HepG2 (cell line): ENCODE results near the gene FURIN. TPM values are rescaled to one million over a fixed set of nuclear protein-coding genes. Genes with fewer than 3 reads are reported as not detected.

Experiments used
- AGO1 ChIP-seq: fragments of 200-400 bp; formaldehyde crosslinking; IDR thresholded peaks from 2 replicates; pipeline ENCODE4 v1.6.1; 2017; ENCODE audit warnings: mild to moderate bottlenecking, low read depth, low read length, moderate library complexity; ENCODE audit not compliant: poor library complexity, severe bottlenecking
- BRD4 ChIP-seq: sonication (generic); formaldehyde crosslinking; IDR thresholded peaks from 2 replicates; pipeline ENCODE4 v1.4.0; 2020; ENCODE audit warnings: missing genetic modification reagents
- DPF2 ChIP-seq: sonication (generic); formaldehyde crosslinking; IDR thresholded peaks from 2 replicates; pipeline ENCODE4 v1.4.0; 2020; ENCODE audit warnings: mild to moderate bottlenecking, low read depth, missing genetic modification reagents, borderline replicate concordance
- HNF1A ChIP-seq, 2 experiments: sonication (generic) in 1 of 2; formaldehyde crosslinking in 1 of 2; IDR thresholded peaks; 2 replicates each; pipeline versions ENCODE4 v1.4.0 to v1.6.1; 2016 to 2020; ENCODE audit warnings: borderline replicate concordance in 1 of 2, low read depth in 1 of 2, mild to moderate bottlenecking in 1 of 2, missing genetic modification reagents in 1 of 2
- HOXD1 ChIP-seq: sonication (generic); formaldehyde crosslinking; IDR thresholded peaks from 2 replicates; pipeline ENCODE4 v1.5.0; 2020; ENCODE audit warnings: missing genetic modification reagents
- KDM4B ChIP-seq: sonication (generic); formaldehyde crosslinking; IDR thresholded peaks from 2 replicates; pipeline ENCODE4 v1.4.0; 2020; ENCODE audit warnings: missing genetic modification reagents
- PHF20 ChIP-seq: sonication (generic); formaldehyde crosslinking; IDR thresholded peaks from 2 replicates; pipeline ENCODE4 v1.5.0; 2020; ENCODE audit warnings: mild to moderate bottlenecking, missing genetic modification reagents
- RBM22 ChIP-seq: fragments of 200-400 bp; formaldehyde crosslinking; optimal IDR thresholded peaks from 2 replicates; pipeline ENCODE3; 2017; ENCODE audit warnings: mild to moderate bottlenecking, low read length, moderate library complexity
- SNAI1 ChIP-seq: sonication (generic); formaldehyde crosslinking; IDR thresholded peaks from 2 replicates; pipeline ENCODE4 v1.5.0; 2020; ENCODE audit warnings: mild to moderate bottlenecking, missing genetic modification reagents, borderline replicate concordance
- ZNF256 ChIP-seq: sonication (generic); formaldehyde crosslinking; conservative IDR thresholded peaks from 2 replicates; pipeline ENCODE4 v1.4.0; 2020; ENCODE audit warnings: missing genetic modification reagents
- ZNF274 ChIP-seq: sonication (generic); formaldehyde crosslinking; IDR thresholded peaks from 2 replicates; pipeline ENCODE4 v1.5.1; 2020; ENCODE audit warnings: mild to moderate bottlenecking, missing genetic modification reagents
- ZNF564 ChIP-seq: sonication (generic); formaldehyde crosslinking; IDR thresholded peaks from 2 replicates; pipeline ENCODE4 v1.8.1; 2023; ENCODE audit warnings: mild to moderate bottlenecking, missing genetic modification reagents
- ZNF569 ChIP-seq: sonication (generic); formaldehyde crosslinking; IDR thresholded peaks from 2 replicates; pipeline ENCODE4 v1.5.0; 2020; ENCODE audit warnings: mild to moderate bottlenecking, missing genetic modification reagents, moderate library complexity, borderline replicate concordance
- ZXDC ChIP-seq: sonication (generic); formaldehyde crosslinking; IDR thresholded peaks from 2 replicates; pipeline ENCODE4 v1.5.0; 2020; ENCODE audit warnings: mild to moderate bottlenecking, missing genetic modification reagents
- polyA plus RNA-seq, 8 experiments: library from polyadenylated mRNA; depleted of rRNA in 3 of 8; stranded (reverse) in 7 of 8; unstranded in 1 of 8; fragments of >200 nt; fragmentation: Illumina TruSeq in 4 of 8; extraction: Trizol in 4 of 8; gene quantifications; 2 replicates each; pipeline versions ENCODE4 v1.2.1 to v1.2.3, GENCODE V29; 2011 to 2016; ENCODE audit warnings: low read depth in 4 of 8, missing spikeins in 1 of 8, mixed read lengths in 1 of 8; ENCODE audit not compliant: insufficient read depth in 1 of 8
- total RNA-seq, 5 experiments: library from RNA; depleted of rRNA; stranded (reverse); fragments of >200 nt; fragmentation: Illumina TruSeq; extraction: Trizol; gene quantifications; 2 replicates each; pipeline ENCODE4 v1.2.3, GENCODE V29; 2016; ENCODE audit warnings: low read depth in 1 of 5
- TF ChIP-seq, protein P1 (sequence below): sonication (generic); formaldehyde crosslinking; IDR thresholded peaks from 2 replicates; pipeline ENCODE4 v1.4.0; 2020; ENCODE audit warnings: missing genetic modification reagents, borderline replicate concordance
- TF ChIP-seq, protein P2 (sequence below): IDR thresholded peaks from 2 replicates; pipeline ENCODE4 v1.6.1; 2016; ENCODE audit warnings: missing genetic modification reagents, missing compliant biosample characterization
- TF ChIP-seq, protein P3 (sequence below): sonication (generic); formaldehyde crosslinking; IDR thresholded peaks from 2 replicates; pipeline ENCODE4 v1.5.1; 2020; ENCODE audit warnings: missing genetic modification reagents, mild to moderate bottlenecking, borderline replicate concordance

FURIN gene
- total and polyA plus RNA-seq, 2 of the 13 experiments (the other 11 are each of a cell fraction or from before 2014, with no cell fraction given), result 15.2 to 17.4 TPM

DNA sequence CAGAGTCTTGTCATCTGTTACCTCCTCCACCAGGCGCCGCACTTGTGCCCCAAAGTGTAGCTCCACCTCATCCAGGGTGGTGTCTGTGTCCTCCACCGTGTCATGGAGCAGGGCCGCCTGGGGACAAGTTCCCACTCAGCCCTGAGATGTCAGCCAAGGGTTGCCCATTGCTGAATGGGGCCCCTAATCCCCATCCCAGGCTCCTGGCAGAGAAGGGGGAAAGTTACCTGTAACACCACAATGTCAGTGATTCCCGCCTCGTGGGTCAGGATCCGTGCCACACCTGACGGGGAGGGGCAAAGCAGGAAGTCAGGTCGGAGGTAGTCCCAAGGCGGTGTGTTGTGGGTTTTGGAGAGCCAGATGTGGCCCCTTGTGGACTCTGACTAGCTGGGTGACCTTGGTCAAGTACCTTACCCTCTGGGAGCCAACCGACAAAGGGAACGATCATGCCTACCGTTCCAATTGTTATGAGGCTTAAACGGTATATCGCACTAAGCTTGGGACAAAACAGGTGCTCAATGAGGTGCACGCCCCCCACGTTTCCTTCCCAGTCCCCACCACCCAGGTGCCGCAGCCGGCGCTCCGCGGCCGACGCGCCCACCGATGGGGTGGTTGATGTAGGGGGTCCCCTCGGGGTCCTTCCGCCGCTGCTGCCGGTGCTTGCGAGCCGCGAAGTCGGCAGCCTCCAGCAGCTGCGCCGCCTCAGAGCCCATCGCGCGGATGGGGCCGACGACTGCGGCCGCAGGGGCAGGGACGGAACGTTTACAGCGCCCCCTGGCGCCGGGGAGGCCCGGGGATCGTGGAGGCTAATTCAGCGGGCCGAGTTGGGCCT lies 63.7 kb downstream of the FURIN start, which contains the start of gene HDDC3 (continued):
- TF ChIP-seq ZNF256 (CRISPR knock-in tag) (no peak), ZXDC (CRISPR knock-in tag) (peak; percentile 86), SNAI1 (peak; percentile 92; the same call in 1 of the 2 replicates), HNF1A (IDR thresholded peaks at IDR 0.05; ENCODE audit: low read depth) (no peak), HNF1A (CRISPR knock-in tag; IDR thresholded peaks at IDR 0.05; ENCODE audit: borderline replicate concordance) (no peak), HOXD1 (CRISPR knock-in tag) (no peak; the same call in 1 of the 2 replicates), RBM22 (no peak), ZNF569 (CRISPR knock-in tag) (no peak), DPF2 (CRISPR knock-in tag) (no peak), ZNF274 (CRISPR knock-in tag) (no peak; the same call in 1 of the 2 replicates), BRD4 (CRISPR knock-in tag) (no peak; the same call in 1 of the 2 replicates), KDM4B (CRISPR knock-in tag) (peak; percentile 28; the same call in 1 of the 2 replicates), PHF20 (CRISPR knock-in tag) (peak; percentile 67), ZNF564 (CRISPR knock-in tag) (no peak), AGO1 (no peak)
- TF ChIP-seq, protein P1, sequence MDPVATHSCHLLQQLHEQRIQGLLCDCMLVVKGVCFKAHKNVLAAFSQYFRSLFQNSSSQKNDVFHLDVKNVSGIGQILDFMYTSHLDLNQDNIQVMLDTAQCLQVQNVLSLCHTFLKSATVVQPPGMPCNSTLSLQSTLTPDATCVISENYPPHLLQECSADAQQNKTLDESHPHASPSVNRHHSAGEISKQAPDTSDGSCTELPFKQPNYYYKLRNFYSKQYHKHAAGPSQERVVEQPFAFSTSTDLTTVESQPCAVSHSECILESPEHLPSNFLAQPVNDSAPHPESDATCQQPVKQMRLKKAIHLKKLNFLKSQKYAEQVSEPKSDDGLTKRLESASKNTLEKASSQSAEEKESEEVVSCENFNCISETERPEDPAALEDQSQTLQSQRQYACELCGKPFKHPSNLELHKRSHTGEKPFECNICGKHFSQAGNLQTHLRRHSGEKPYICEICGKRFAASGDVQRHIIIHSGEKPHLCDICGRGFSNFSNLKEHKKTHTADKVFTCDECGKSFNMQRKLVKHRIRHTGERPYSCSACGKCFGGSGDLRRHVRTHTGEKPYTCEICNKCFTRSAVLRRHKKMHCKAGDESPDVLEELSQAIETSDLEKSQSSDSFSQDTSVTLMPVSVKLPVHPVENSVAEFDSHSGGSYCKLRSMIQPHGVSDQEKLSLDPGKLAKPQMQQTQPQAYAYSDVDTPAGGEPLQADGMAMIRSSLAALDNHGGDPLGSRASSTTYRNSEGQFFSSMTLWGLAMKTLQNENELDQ (CRISPR knock-in tag), result no peak
- TF ChIP-seq, protein P2, sequence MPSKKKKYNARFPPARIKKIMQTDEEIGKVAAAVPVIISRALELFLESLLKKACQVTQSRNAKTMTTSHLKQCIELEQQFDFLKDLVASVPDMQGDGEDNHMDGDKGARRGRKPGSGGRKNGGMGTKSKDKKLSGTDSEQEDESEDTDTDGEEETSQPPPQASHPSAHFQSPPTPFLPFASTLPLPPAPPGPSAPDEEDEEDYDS (CRISPR knock-in tag), result 0 out of 2 replicates have a peak, but pooled peaks have one; percentile 40
- TF ChIP-seq, protein P3, sequence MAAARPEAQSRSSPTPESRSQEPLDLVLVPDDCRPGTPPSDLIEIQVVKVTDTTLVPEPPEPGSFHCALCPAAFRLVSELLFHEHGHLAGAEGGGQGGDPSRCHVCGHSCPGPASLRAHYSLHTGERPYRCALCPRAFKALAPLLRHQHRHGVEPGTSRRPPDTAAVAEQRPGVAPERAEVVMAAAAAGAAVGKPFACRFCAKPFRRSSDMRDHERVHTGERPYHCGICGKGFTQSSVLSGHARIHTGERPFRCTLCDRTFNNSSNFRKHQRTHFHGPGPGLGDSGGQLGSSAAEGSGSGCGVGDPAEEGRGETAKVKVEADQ (CRISPR knock-in tag), result no peak
